Choroid plexus epithelial cell (primary cell): ENCODE data around the gene DENND2A.
"Not testable (repeated sequence)": the region's sequence is repeated elsewhere in the genome, so short reads cannot be mapped to it uniquely, and the experiment has no call there.

Experiments used
- DNase-seq: peaks from one replicate; pipeline ENCODE4 v3.0.0-alpha.2; 2010; ENCODE audit warnings: low read depth
- H3K4me3 ChIP-seq: 2 replicates; pipeline ENCODE4 v1.5.1; 2011; ENCODE audit warnings: low read depth, mild to moderate bottlenecking, control low read depth, low read length, moderate library complexity
- CTCF ChIP-seq: conservative IDR thresholded peaks from 2 replicates; pipeline ENCODE4 v1.5.1; 2011; ENCODE audit warnings: low read depth, mild to moderate bottlenecking, control low read depth, inconsistent platforms, low read length, moderate library complexity

The DENND2A gene

GRCh38 chr7:140625908-140626868, 14.4 kb downstream of the DENND2A start:
- DNase-seq = peak; percentile 97
- no peak for TF ChIP-seq CTCF
- H3K4me3 ChIP-seq = no peak overlapping the region

GRCh38 chr7:140625192-140625558, 15.4 kb downstream of the DENND2A start:
- H3K4me3 ChIP-seq, DNase-seq: not testable (repeated sequence)

GRCh38 chr7:140624392-140625191, 16.0 kb downstream of the DENND2A start:
- peak; percentile 48 for DNase-seq
- TF ChIP-seq CTCF = no peak

GRCh38 chr7:140623980-140624379, 16.6 kb downstream of the DENND2A start:
- DNase-seq = peak; percentile 79
- no peak overlapping the region for H3K4me3 ChIP-seq
- TF ChIP-seq CTCF = no peak

More at GRCh38 chr7:140624392-140625191, 16.0 kb downstream of the DENND2A start:
- no peak overlapping the region for H3K4me3 ChIP-seq

- DNase-seq = peak; percentile 33
- TF ChIP-seq CTCF = no peak
- H3K4me3 ChIP-seq = no peak overlapping the region
These were observed 19.1 kb downstream of the DENND2A start for GRCh38 chr7:140621401-140622021.

GRCh38 chr7:140619915-140620510, 20.6 kb downstream of the DENND2A start:
- not testable (repeated sequence) for H3K4me3 ChIP-seq, DNase-seq

- DNase-seq = no peak
- no peak for TF ChIP-seq CTCF
- H3K4me3 ChIP-seq = no peak overlapping the region
These were observed 21.4 kb downstream of the DENND2A start for GRCh38 chr7:140619176-140619575.
